Measurements from ENCODE around the gene RBM34.
"Not testable (repeated sequence)": the region's sequence is repeated elsewhere in the genome, so short reads cannot be mapped to it uniquely, and the experiment has no call there.

DNA sequence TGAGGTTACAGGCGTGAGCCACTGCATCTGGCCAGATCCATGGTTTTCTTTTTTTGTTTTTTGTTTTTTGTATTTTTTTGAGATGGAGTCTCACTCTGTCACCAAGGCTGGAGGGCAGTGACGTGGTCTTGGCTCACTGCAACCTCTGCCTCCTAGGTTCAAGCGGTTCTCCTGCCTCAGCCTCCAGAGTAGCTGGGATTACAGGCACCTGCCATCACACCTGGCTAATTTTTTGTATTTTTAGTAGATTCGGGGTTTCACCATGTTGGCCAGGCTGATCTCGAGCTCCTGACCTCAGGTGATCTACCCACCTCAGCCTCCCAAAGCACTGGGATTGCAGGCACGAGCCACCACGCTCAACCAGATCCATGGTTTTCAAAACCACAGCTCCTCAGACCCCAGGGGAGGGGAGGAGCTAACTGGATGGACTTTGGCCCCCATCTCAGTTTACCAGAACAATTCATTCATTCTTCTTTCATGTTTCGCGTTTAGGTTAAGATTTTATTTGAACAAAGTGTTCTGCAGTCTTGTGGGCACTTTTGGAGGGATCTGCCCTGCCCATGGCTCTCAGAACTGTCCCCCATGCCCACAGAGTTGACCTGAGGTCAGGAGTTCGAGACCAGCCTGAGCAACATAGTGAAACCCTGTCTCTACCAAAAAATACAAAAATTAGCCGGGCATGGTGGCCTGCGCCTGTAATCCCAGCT is 75.5 kb downstream of the RBM34 start:
- TF ChIP-seq, protein P1, sequence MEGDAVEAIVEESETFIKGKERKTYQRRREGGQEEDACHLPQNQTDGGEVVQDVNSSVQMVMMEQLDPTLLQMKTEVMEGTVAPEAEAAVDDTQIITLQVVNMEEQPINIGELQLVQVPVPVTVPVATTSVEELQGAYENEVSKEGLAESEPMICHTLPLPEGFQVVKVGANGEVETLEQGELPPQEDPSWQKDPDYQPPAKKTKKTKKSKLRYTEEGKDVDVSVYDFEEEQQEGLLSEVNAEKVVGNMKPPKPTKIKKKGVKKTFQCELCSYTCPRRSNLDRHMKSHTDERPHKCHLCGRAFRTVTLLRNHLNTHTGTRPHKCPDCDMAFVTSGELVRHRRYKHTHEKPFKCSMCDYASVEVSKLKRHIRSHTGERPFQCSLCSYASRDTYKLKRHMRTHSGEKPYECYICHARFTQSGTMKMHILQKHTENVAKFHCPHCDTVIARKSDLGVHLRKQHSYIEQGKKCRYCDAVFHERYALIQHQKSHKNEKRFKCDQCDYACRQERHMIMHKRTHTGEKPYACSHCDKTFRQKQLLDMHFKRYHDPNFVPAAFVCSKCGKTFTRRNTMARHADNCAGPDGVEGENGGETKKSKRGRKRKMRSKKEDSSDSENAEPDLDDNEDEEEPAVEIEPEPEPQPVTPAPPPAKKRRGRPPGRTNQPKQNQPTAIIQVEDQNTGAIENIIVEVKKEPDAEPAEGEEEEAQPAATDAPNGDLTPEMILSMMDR (IDR thresholded peaks at IDR 0.05; ENCODE audit: insufficient read depth, low read length), result not testable (repeated sequence)
- TF ChIP-seq, protein P2, sequence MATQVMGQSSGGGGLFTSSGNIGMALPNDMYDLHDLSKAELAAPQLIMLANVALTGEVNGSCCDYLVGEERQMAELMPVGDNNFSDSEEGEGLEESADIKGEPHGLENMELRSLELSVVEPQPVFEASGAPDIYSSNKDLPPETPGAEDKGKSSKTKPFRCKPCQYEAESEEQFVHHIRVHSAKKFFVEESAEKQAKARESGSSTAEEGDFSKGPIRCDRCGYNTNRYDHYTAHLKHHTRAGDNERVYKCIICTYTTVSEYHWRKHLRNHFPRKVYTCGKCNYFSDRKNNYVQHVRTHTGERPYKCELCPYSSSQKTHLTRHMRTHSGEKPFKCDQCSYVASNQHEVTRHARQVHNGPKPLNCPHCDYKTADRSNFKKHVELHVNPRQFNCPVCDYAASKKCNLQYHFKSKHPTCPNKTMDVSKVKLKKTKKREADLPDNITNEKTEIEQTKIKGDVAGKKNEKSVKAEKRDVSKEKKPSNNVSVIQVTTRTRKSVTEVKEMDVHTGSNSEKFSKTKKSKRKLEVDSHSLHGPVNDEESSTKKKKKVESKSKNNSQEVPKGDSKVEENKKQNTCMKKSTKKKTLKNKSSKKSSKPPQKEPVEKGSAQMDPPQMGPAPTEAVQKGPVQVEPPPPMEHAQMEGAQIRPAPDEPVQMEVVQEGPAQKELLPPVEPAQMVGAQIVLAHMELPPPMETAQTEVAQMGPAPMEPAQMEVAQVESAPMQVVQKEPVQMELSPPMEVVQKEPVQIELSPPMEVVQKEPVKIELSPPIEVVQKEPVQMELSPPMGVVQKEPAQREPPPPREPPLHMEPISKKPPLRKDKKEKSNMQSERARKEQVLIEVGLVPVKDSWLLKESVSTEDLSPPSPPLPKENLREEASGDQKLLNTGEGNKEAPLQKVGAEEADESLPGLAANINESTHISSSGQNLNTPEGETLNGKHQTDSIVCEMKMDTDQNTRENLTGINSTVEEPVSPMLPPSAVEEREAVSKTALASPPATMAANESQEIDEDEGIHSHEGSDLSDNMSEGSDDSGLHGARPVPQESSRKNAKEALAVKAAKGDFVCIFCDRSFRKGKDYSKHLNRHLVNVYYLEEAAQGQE (IDR thresholded peaks at IDR 0.05; ENCODE audit: insufficient replicate concordance, low read depth), result not testable (repeated sequence)
- not testable (repeated sequence) for TF ChIP-seq POLR2AphosphoS5 (IDR thresholded peaks at IDR 0.05; ENCODE audit: low read depth)
